ENCODE results near the gene SLC6A12.
"Not testable (repeated sequence)": the region's sequence is repeated elsewhere in the genome, so short reads cannot be mapped to it uniquely, and the experiment has no call there.

Gene SLC6A12

DNA sequence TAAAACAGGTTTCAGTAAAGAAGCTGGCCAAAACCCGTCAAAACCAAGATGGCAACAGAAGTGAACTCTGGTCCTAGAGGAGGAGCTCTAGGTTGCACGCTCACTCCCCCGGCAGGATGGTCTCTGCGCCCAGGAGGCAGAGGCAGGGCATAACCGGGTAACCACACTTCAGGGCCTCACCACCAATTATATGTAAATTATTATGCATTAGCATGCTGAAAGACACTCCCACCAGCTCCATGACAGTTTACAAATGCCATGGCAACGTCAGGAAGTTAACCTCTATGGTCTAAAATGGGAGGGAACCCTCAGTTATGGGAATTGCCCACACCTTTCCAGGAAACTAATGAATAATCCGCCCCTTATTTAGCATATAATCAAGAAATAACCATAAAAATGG, 20.1 kb upstream of the SLC6A12 start:
- DNase-seq = no peak

DNA sequence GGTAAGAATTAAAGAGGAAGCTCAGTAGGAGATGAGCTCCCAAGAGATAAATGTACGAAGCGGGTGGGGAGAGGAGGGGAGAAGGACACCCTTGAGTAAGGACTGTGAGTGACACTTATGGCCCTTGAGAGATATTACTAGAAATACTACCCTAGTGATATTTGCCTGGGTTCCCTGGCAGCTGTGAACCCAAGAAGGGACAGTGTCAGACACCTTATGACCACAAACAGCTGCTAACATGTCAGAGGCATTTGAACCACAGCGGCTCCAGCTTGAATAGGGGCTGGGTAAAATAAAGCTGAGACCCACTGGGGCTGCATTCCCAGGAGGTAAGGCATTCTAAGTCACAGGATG, 19.6 kb upstream of the SLC6A12 start:
- no peak for DNase-seq

DNA sequence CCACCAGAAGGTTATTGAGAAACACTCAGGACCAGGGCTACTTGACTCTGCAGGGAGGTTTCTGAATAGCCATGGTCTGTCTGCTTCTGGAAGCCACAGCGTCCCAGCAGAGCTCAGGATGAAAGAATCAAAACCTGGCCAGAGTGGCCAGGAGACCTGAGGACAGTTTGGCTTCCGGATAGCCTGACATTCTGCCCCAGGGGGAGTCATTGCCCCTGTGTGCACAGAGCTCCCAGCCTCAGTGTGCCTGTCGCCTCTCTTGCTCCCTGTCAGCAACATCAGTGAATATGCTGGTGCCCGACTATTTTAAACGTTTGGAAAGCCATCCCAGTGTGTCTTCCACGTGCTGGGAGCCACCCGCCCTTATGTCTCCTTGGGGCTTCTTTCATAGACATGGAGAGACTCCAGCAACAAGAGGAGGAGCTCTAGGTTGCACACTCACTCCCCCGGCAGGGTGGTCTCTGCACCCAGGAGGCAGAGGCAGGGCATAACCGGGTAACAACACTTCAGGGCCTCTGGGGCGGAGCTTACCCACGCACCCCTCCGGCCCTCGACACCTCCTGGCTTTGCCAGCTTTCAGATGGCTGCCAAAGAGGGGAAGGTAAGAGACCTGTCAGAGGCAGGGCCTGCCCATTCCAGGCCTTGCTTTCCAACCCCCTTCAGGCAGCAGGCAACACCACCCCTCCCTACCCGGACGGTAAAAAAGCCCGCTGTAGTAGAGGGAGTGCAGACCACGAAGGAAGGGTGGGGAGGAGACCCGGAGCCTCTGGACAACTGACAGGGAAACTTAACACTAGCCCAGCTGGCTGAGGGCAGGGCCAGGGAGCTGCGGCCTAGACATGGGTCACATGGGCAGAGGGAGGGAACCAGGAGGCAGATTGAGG, 19.0 kb upstream of the SLC6A12 start:
- no peak for DNase-seq

DNA sequence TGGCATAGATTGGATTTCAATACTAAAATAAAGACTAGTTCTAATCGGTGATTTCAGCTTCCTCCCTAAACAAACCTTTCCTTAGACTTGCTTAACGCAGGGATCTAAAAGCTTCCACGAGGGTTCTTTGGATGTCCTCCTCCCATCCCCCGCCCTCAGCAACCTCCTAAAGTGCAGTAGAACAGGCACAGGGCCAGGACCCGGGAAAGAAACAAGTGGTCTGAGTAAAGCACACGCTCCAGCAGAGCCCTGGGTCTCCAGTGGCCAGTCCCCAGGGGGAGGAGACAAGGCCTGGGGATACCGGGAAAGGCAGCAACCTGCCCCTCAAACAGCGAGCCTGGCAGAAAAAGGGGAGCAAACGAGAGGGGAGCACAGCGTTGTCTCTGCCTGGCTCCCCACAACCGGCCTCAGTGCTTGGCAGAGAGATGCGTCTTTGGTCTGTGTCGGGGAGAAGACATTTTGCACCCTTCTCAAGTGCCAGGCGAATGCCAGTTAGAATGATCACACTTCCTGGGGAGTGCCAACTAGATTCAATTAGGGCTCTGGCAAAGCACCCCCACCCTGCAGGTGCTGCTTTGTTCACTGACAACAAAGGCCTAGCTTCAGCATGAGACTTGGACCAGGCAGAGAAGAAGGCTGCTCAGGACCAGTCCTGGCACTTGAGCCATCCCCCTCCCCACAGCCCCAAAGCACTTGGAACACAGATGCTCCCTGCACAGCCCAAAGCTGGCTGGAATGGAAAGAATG, 17.1 kb upstream of the SLC6A12 start:
- no peak for DNase-seq

DNA sequence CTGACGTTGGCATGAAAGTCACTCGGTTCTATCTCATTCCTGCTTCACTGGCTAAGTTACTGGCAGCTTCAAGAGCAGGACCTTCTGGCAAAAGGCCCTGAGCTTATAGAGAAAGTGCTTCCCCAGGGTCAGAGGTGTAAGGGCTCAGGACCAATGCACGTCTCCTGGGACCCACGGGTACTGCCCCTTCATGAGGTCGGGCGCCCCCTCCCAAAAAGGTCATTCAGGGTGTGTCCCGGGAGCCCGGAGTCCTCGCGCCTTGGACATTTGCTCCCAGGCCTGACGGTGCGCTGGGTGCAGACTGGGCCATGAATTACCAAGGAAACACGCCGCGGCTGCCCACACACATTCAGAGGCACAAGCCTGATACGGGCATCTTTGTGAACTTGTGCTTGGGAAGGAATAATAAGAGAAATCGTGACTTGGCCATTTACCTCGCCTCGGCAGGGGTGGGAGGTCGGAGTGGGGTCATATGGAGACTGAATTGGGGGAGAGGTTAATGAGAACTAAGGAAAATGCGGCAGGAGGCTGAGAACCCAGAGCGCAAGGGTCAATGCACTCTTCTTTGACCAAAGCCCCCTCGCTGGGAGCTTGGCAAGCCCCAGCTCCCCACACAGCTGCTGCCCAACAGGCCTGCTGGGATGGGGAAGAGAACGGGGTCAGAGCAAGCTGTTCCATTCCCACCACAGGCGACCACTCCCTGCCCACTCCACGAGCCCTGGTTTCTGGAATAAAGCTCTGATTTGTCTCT, 15.7 kb upstream of the SLC6A12 start:
- no peak for DNase-seq

DNA sequence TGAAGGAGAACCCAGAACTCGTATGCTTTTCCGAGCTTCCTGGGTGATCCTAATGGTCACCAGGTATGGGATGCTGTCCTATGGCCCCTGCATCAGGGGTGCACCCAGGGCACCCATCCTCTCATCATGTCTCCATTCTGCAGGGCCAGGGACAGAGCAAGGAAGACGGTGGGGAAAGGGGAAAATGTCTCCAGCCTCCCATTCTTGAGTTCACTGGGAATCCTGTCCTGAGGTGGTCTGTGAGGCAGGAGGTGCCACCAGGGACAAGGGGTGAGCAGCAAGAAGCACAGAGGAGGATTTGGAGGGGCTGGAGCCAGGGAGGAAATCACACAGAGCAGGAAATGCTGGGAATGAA, 14.9 kb upstream of the SLC6A12 start:
- no peak for DNase-seq

DNA sequence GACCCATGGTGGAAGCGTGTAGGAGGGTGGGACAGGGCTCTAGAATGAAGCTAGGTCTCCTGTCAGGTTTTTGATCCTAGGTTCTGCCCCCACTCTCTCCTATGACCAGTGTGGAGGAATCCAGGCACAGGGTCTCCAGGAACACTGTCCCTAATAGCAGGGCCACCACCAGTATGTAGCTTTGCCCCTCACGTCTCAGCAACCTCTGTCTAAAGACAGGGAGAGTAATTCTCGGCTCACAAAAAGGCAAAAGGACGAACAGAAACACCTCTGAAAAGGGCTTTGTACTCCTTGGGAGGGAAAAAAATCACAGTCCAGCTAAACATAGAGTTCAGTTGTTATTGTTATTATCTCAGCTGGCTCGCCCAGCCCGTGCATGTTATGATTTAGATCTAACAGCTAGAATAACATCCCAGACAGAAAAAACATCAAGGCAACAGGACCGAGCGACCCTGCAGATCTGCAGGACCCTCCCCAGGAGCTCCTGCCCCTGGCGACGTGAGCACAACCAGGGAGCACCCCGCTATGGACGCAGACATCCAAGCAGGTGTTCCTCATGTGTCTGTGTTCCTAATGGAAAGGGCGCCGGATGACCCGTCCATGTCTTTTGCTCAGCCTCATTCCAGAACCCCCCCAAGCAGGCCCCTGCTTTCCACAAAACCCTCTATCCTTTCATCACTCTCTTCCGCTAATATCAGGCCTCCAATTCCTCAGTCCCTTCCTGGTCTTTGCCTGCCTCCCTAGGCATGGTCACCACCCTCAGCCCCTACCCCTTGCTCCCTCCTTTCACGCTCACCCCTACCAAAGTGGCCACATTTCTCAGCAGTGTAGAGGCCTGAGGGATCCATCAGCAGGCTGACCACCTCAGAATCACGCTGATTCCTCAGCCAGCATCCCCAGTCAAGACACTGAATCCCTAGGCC, 14.2 kb upstream of the SLC6A12 start:
- DNase-seq = no peak

DNA sequence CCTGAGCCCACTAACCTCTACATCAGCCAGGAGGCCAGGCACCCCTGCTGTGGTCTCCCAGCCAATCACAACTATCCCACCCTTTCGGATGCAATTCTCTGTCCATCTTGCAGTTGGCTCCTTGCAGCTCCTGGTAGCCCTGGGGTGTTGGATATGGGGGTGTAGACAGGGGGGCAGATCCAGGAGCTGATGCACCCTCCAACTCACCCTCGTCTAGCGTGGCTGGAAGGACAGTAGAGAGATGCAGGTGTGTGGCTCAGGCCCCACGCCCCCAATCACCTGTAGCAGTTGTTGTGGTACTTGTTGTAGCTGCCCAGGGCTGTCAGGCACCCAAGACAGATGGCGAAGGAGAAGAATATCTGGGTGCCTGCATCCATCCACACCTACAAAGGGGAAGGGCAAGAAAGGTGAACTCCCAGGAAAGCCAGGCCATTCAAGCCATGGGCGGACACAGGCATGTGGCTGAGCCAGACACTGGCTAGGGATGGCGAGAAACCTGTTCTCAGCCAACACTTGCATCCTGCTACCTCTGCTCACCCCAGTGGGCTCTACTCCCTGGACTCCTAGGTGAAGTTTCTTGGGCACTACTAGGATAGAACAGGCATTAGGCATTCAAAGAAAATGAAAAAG, 13.4 kb upstream of the SLC6A12 start:
- DNase-seq = no peak

DNA sequence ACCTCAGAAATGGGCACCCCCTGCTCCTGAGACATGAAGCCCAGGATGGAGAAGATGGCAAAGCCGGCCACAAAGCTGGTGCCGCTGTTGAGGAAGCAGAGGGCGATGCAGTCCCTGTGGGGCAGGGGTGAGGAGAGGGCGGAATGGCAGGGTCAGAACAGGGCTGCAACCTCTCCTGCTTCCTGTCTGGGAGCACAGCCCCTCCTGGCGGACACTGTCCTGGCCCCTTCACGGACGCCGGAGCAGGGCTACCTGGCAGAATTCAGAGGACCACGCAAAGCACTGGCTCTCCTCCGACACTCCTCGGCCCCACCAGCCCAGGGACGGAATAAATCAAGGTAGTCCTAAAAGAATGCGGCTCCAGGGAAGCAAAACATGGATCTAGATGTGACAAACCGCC, 12.4 kb upstream of the SLC6A12 start:
- DNase-seq = no peak

DNA sequence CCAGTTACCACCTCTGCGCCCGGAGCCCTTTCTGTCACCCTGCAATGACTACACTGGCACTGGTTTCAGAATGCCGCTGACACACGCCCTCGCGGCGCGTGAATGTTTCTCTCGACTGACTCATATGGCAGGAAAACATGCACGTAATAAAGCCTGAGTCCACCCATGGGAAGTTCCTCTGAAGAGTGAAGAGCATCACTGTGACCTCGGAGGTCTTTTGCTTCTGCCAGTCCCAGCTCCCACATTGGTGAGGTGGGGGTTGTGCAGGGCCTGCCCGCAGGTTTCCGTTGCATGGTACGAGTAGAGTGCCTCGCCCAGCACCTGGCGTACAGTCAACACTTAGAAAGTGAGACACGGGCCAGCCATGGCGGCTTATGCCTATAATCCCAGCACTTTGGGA, 11.1 kb upstream of the SLC6A12 start:
- DNase-seq = no peak

DNA sequence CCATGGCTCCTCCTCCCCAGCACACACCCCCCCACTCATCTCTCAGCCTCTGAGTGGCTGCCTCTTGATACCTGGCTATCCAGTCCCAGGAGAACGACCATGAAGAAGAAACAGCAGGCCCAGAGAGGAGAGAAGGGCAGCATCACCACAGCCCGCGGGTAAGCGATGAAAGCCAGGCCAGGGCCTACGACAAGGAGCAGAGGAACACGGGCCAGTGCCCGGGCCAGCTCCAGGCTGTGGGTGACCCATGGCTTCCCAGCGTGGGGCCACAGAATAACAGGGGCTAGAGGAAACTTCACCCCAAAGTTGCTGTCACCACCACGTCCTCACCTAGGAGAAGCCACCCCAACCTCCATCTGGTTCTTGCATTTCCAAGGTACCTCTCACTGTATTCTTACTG, 10.4 kb upstream of the SLC6A12 start:
- no peak for DNase-seq

DNA sequence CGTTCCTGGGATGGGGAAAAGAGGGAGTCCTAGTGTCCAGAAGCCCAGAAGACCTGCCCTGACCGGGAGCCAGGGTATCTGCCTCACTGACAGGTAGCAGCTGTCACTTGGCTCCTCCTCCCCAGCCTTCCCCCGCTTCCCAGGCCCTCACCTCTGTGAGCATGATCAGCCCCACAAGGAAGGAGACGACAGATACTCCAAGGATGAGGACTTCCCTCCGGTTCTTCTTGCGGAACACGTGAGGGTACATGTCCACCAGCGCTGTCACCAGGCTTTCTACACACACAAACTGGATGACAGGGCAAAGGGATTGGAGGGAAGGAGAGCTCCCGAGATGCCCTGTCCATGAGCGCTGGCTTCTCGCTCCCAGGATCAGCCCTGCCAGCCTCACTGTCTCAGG, 9.9 kb upstream of the SLC6A12 start:
- no peak for DNase-seq

DNA sequence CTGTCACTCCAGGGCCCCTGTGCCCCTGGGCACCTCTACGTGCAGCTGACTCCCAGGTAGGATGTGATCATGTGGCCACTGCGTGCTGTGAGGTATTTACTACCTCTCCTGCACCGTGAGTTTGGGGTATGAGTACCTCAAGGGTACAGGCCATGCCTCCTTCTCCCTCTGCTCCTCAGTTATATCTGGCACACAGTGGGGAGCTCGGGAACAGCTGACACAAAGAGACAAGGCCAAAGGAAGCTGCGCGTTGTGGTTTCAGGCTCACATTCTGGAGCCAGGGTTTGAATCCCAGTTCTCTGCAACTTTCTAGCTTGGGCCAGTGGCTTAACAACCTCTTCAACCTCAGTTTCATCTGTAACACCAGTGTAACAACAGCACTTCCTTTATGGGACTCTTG, 7.8 kb upstream of the SLC6A12 start:
- DNase-seq = no peak

DNA sequence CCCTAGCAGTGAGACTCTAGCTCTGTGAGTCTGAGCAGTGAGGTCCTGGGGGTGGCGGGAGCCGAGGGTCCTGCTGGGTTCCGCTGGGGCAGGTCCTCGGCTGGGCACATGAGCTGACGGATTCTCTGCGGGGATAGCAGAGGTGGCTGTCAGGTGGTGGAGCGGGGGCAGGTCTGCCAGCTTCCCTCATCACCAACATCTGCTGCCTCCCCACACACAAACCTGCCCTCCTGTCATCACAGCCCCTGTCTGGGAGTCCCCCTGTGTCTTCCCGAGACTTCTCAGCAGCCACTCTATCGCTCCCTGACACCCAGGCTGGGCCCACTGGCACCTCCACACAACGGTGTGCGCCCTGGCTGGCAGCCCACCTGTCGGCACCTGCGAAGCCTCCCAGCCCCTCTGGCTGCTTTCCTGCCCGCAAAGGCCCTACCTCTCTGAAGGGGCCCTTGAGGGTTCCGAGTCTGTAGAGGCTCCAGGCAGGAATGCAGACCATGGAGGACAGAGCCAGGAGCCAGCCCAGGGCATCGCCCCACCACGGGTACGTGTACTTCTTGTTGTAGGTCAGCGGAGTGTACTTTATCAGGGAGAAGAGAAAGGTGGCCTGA, 7.1 kb upstream of the SLC6A12 start:
- no peak for DNase-seq

DNA sequence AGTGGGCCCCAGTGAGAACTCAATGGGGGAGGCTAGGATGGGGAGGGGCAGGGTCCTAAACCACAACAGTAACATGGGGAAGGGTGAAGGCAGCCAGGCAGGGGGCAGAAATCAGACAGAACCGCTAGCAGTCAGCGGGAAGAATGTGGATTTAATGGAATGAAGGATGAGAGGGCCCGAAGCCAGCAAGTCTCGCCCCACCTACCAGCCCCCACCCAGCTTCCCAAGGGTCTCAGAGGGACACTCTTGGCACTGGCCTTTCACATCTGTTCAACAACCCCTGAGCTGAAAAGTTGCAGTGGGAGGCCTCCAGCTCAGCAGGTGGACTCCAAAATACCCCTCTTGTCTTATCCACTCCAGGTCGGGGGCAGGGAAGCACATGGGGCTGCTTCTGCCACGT, 6.5 kb upstream of the SLC6A12 start:
- DNase-seq = no peak

DNA sequence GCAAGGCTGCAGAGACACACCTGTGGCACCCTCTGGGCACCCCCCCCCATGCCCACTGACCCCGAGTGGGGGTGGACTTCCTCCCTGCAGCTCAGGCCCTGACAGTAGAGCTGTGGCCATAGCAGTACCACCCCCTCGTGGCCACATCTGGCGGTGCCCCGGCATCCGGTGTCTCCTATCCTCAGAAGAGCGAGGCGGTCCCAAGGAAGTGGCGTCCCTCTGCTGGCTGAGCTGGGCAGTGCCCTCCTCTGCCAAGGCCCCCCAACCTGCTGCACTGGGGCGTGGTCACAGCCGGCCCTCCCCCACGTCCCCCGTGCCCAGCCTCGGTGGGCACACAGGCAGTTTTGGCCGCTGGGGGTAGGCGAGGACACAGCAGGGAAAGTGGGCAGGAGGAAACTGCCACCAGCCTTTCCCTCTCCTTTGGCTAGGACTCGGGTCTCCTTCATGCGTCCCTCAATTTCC, 6.0 kb upstream of the SLC6A12 start:
- DNase-seq = peak; percentile 81

DNA sequence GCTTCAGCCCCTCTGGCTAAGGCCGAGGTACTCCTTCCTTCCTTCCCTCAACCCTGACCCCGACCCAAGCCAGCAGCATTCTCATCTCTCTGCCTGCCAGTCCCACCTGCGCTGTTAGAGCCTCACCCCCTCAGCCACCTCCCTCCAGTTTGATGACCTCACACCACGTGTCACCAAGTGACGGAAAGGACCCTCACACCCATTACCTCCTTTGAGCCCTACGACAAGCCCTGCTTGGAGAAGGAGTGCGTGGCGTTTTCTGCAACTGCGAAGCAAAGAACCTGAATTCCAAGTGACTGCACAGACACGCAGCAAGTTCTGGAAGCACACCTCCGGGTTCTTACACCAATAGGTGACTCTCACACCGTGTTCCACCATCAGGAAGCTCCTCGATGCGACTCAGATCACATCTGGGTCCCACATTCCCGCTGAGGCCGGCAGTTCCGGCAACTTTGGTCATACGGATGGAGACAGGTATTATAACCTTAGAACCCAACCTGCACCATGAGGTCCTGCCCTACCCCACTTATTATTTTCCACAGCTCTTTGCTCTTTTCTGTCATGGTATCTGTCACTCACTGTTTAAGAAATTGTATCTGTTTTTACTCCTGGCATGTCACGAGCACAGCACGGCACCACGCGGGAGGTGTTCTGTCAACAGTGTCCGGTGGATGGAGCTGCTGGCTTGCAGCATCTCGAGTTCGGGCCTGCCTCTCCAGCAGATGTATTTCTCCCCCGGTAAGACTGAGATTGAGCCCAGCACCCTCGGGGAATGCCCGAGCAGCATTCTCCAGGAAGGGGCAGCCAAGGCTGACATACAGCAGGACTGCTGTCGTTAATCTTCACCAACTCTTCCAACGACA, 5.0 kb upstream of the SLC6A12 start:
- DNase-seq = no peak

DNA sequence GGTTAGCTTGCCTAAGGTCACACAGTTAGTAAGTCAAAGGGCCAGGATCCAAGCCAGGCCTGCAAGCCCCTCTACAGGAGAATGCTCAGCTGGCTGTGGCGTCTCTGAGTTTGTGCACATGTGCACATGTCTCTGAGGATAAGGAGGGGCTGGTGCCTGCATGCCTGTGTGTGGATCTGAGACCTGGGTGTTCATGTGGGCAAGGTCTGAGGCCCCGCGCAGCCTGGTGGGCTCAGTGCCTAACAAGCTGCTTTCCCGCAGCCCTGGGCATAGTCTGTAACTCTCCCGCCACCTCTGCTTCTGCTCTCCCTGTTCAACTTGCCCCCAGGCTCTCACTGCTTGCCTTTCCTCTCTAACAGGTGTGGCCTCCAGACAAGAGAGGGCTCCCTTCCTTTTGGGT, 4.3 kb upstream of the SLC6A12 start:
- no peak for DNase-seq

DNA sequence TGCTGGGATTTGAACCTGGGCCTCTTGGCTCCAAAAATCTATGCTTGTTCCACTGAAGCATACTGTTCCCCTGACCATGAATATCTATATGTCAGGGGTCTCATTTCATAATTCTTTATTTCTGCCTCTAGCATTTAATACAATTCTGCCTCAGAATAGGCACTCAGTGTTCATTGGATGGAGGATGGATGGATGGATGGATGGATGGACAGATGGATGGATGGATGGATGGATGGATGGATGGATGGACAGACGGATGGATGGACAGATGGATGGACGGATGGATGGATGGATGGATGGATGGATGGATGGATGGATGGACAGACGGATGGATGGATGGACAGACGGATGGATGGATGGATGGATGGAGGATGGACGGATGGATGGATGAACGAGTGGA, 3.1 kb upstream of the SLC6A12 start:
- not testable (repeated sequence) for DNase-seq

DNA sequence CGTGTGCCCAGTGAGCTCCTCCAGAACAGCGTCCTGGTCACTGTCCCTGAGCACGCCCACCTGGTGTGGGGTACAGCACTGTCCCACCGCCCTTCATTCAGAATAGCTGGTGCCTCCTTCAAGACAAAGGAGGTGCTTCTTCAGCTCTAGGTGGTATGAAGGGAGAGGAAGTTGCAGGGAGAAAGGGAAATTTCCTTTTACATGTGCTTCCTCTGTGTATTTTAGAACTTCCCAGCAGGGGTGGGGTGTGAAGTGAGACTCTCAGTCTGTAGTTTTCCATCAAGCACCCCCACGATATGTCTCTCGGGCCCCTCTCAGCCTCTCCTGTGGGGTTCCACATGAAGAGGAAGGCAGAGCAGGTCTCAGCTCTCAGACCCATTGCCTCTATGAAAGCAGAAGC, 1.2 kb upstream of the SLC6A12 start:
- DNase-seq = no peak

DNA sequence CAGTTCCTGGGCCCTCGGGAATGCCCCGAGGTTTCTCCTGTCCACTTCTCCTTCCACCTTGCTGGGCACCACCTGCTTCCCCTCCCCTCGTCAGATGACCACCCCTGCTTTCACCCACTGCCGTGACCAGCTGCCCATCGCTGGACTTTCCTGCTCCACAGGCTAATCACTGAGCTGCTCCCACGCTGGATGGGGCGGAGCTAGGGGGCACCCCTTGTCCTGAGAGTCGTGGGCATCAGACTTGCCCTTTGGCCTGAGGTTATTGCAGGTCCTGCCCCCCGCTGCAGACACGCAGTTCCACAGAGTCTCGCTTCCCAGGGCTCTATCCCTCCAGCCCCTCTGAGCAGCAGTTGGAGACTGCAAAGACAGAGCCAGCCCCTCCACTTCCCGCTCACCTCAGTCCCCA, 427 bp downstream of the SLC6A12 start:
- DNase-seq = no peak
